Measurements from ENCODE around the gene SLC12A4.
"Not testable (repeated sequence)": the region's sequence is repeated elsewhere in the genome, so short reads cannot be mapped to it uniquely, and the experiment has no call there.

SLC12A4 gene

DNA sequence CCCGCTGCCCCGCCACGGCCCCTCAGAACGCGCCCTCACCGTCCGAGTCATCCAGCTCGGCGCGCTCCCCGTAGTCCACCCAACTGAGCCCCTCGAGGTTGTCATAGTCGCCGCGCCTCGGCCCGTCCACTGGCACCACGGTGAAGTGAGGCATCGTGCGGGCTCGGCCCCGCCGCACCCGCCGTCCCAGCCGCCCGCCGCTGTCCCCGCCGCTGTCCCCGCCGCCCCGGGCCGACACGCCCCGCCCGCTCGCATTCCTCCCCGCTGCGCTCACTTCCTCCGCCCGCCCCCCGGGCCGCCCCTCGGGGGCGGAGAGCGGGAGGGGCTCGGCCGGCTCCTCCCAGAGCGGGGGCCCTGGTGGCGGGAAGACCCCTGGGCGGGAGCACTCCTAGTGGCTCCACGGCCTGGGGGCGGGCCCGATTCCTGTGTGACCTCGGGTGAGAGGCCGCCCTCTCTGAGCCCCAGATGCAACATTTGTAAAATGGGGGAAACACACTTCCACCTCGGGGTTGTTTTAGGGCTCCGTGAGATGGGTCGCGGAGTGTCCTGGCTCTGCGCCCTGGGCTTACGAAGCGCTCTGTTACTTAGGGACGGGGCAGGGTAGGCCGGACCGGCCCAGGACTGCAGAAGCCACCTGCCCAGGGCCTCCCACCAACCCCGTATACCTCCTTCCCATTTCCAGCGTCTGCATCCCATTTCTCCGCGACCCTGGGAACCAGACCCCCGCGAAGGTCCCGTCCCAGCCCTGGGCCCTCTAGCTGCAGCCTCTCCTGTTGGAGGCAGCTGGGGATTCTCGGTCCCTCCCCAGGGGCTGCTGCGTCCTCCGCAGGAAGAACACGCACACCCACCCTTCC is at the start of gene SLC12A4:
Gene SLC12A4, minus strand, starts transcription at position 238 of the 854 bp plus-strand sequence. Its CDS starts 84 bp downstream, at position 154.
- Mint-ChIP-seq H3K27me3 (ENCODE audit: low read depth) (peaks cover 6% of the 10 kb centered on the region), H3K4me1 (peaks cover 39% of the 10 kb centered on the region), H3K36me3 (ENCODE audit: low read depth) (peaks cover 3% of the 10 kb centered on the region), H3K9me3 (no peaks in the 10 kb centered on the region), H3K4me3 (peak within 1 kb of the TSS; percentile 92 to 95 (median 92)), H3K27ac (peak within 1 kb of the TSS; percentile 57 to 87 (median 86))
- TF ChIP-seq, protein P1, sequence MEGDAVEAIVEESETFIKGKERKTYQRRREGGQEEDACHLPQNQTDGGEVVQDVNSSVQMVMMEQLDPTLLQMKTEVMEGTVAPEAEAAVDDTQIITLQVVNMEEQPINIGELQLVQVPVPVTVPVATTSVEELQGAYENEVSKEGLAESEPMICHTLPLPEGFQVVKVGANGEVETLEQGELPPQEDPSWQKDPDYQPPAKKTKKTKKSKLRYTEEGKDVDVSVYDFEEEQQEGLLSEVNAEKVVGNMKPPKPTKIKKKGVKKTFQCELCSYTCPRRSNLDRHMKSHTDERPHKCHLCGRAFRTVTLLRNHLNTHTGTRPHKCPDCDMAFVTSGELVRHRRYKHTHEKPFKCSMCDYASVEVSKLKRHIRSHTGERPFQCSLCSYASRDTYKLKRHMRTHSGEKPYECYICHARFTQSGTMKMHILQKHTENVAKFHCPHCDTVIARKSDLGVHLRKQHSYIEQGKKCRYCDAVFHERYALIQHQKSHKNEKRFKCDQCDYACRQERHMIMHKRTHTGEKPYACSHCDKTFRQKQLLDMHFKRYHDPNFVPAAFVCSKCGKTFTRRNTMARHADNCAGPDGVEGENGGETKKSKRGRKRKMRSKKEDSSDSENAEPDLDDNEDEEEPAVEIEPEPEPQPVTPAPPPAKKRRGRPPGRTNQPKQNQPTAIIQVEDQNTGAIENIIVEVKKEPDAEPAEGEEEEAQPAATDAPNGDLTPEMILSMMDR (IDR thresholded peaks at IDR 0.05; ENCODE audit: unreplicated experiment in 3 of 3): no peak

DNA sequence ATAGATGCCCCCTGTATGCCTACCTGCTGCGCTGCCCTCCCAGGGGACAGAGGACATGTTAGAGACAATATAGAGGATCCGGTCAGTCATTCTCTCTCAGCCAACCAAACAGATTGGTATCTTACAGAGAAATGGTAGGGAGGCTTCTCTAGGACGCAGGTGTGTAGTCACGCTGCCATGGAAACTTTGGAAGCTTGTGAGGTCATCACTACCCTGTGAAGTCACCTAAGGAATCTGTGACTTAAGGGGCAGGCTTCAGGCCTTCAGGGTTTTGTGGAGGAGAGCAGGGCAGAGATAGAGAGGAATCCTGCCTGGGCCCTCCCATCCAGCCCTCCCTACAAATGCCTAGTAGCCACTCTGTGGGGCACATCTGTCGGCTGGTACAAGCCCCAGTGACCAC is 47.2 kb upstream of the SLC12A4 start, which contains the start of gene DPEP2NB:
Gene DPEP2NB, minus strand, starts transcription at position 231 of the 400 bp plus-strand sequence. Its CDS starts 141 bp downstream, at position 90.
- Mint-ChIP-seq H3K9me3 (no peaks in the 10 kb centered on the region), H3K4me3 (no peak within 1 kb of the TSS), H3K4me1 (no peaks in the 10 kb centered on the region), H3K36me3 (ENCODE audit: low read depth) (no peaks in the 10 kb centered on the region), H3K27me3 (ENCODE audit: low read depth) (peaks cover 9% of the 10 kb centered on the region), H3K27ac (no peak within 1 kb of the TSS)
- TF ChIP-seq, protein P1 (IDR thresholded peaks at IDR 0.05; ENCODE audit: unreplicated experiment in 3 of 3): no peak

DNA sequence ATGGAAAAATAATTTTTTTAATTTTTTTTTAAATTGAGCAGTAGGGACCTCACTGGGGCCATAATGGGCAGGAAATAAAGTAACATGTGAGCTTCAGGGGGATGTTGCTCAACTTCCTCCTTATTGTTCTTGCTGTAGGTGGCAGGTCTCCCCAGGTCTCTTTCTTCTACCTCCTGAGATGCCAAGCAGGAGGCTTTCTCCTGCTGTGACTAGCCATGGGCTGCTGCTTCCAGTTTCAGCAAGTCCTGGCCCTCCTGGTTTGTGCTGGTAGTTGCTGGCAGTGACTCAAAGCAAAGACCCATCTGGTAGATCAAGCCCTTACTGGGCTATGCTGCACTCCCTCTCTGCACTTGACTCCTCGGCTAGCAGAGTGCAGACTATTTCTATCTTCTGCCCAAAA is 45.0 kb upstream of the SLC12A4 start:
- TF ChIP-seq, protein P1 (IDR thresholded peaks at IDR 0.05; ENCODE audit: unreplicated experiment in 3 of 3): no peak
- Mint-ChIP-seq H3K36me3 (ENCODE audit: low read depth) (no peaks in the 10 kb centered on the region), H3K4me3 (no peak overlapping the region), H3K9me3 (no peaks in the 10 kb centered on the region), H3K27ac (no peak overlapping the region), H3K27me3 (ENCODE audit: low read depth) (peaks cover 9% of the 10 kb centered on the region), H3K4me1 (peaks cover 6% of the 10 kb centered on the region)

DNA sequence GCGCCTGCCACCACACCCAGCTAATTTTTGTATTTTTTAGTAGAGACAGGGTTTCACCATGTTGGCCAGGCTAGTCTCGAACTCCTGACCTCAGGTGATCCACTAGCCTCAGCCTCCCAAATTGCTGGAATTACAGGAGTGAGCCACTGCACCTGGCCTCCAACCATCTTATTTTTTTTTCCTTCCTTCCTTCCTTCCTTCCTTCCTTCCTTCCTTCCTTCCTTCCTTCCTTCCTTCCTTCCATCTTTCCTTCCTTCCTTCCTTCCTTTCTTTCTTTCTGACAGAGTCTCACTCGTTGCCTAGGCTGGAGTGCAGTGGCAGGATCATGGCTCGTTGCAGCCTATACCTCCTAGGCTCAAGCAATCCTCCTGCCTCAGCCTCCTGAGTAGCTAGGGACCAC is 41.4 kb upstream of the SLC12A4 start:
- not testable (repeated sequence) for H3K4me1 Mint-ChIP-seq; H3K9me3 Mint-ChIP-seq; H3K4me3 Mint-ChIP-seq; H3K36me3 Mint-ChIP-seq (ENCODE audit: low read depth)
- H3K27ac Mint-ChIP-seq: peak overlapping the region in 1 of 3 experiments; percentile 21
- peaks cover 13% of the 10 kb centered on the region for H3K27me3 Mint-ChIP-seq (ENCODE audit: low read depth)

DNA sequence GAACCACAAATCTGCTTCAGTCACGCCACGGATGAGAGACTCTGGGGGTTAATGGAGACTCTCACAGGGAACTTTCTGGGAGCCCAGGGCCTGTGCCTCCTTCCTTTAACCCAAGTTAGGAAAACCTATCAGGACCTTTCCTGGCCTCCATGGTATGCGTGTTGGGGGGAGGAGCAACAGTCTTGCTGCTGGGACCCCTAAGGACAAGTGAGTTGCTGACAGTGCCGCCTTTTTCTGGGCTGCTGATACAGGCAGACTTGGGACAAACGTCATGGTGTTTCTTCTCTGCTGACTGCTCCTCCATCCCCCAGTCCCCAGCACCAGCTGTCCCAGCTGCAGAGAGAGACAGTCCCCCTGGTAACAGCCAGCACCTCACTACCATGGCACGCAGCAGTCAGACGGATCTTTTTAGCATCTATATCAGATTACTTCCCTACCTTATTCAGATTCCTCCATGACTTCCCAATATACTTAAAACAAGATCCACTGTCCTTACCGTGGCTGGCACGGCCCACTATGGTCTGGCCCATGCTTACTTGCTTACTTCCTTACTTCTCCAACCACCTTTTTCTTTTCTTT is 40.8 kb upstream of the SLC12A4 start:
- peaks cover 6% of the 10 kb centered on the region for H3K4me1 Mint-ChIP-seq
- H3K9me3 Mint-ChIP-seq: no peaks in the 10 kb centered on the region
- H3K27ac Mint-ChIP-seq: no peak overlapping the region
- no peaks in the 10 kb centered on the region for H3K36me3 Mint-ChIP-seq (ENCODE audit: low read depth)
- peaks cover 10% of the 10 kb centered on the region for H3K27me3 Mint-ChIP-seq (ENCODE audit: low read depth)
- H3K4me3 Mint-ChIP-seq: no peak overlapping the region
- TF ChIP-seq, protein P1 (IDR thresholded peaks at IDR 0.05; ENCODE audit: unreplicated experiment in 3 of 3): no peak

DNA sequence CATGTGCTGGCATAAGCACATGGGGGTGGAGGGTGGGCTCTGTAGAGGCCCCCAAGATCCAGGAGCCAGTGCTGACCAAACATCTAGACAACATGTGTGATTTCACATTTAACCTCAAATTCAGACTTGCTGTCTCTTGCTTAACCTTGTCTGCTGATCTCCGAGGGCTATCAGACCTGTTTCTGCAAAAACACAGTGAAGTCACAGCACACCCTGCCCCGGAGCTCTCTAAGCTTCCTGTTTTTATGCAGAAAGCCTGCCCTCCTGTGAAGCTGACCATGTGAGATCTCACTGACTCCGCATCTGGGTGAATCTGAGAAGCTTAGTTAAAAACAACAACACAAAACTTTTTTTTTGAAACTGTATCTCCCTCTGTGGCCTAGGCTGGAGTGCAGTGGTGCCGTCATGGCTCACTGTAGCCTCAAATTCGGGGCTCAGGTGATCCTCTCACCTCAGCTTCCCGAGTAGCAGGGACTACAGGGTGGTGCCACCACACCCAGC is 37.4 kb upstream of the SLC12A4 start:
- Mint-ChIP-seq H3K36me3 (ENCODE audit: low read depth) (no peaks in the 10 kb centered on the region), H3K4me3 (no peak overlapping the region), H3K27me3 (ENCODE audit: low read depth) (peaks cover 4% of the 10 kb centered on the region)

More for the DNA sequence above, 37.4 kb upstream of the SLC12A4 start:
- Mint-ChIP-seq H3K9me3 (no peaks in the 10 kb centered on the region), H3K4me1 (peaks cover 6% of the 10 kb centered on the region), H3K27ac (no peak overlapping the region)
- TF ChIP-seq, protein P1 (IDR thresholded peaks at IDR 0.05; ENCODE audit: unreplicated experiment in 3 of 3): no peak
